GM12878 (cell line): ENCODE results near the gene SLC12A3. TPM values are rescaled to one million over a fixed set of nuclear protein-coding genes. Genes with fewer than 3 reads are reported as not detected.
A peak's percentile ranks its signal among the peaks of the same experiment; 100 is the strongest.

Experiments
- ATF7 ChIP-seq: fragments of 450-650 bp; IDR thresholded peaks from 2 replicates; pipeline ENCODE4 v1.6.1; 2016; ENCODE audit warnings: low read depth, mild to moderate bottlenecking
- CBX3 ChIP-seq: fragments of 200-600 bp; sonication (generic); IDR thresholded peaks from 2 replicates; pipeline ENCODE4 v1.6.1; 2016; ENCODE audit warnings: low read depth, borderline replicate concordance
- ETV6 ChIP-seq, 2 experiments: fragments of 450-650 bp in 1 of 2; IDR thresholded peaks in 1 of 2; conservative IDR thresholded peaks in 1 of 2; 2 replicates each; pipeline ENCODE4 v1.6.1; 2014; ENCODE audit warnings: antibody characterized with exemption in 1 of 2, borderline replicate concordance in 1 of 2, low read depth in 1 of 2, mild to moderate bottlenecking in 1 of 2, moderate library complexity in 1 of 2
- JUNB ChIP-seq: IDR thresholded peaks from 2 replicates; pipeline ENCODE4 v1.6.1; 2016; ENCODE audit warnings: antibody characterized with exemption, mild to moderate bottlenecking
- MYB ChIP-seq: fragments of 150-350 bp; IDR thresholded peaks from 2 replicates; pipeline ENCODE4 v1.6.1; 2014; ENCODE audit warnings: mild to moderate bottlenecking, low read depth, low read length, borderline replicate concordance
- NFYB ChIP-seq: IDR thresholded peaks from 2 replicates; pipeline ENCODE4 v1.6.1; 2011; ENCODE audit warnings: low read depth, mild to moderate bottlenecking, low read length, improper control_type of control experiment, moderate library complexity; ENCODE audit not compliant: insufficient read depth
- RAD21 ChIP-seq: IDR thresholded peaks from 2 replicates; pipeline ENCODE4 v1.6.1; 2011; ENCODE audit warnings: mild to moderate bottlenecking, low read depth, low read length, moderate library complexity; ENCODE audit not compliant: insufficient read depth
- RCOR1 ChIP-seq: conservative IDR thresholded peaks from 2 replicates; pipeline ENCODE4 v1.6.1; 2012; ENCODE audit warnings: low read depth, low read length, improper control_type of control experiment
- TARDBP ChIP-seq: IDR thresholded peaks from 2 replicates; pipeline ENCODE4 v1.6.1; 2016; ENCODE audit warnings: borderline replicate concordance
- YBX1 ChIP-seq: fragments of 450-650 bp; IDR thresholded peaks from 2 replicates; pipeline ENCODE4 v1.6.1; 2016; ENCODE audit warnings: antibody characterized with exemption
- ZBTB11 ChIP-seq: fragments of 450-650 bp; formaldehyde crosslinking; IDR thresholded peaks from 2 replicates; pipeline ENCODE4 v1.5.0; 2022; ENCODE audit warnings: mild to moderate bottlenecking, missing genetic modification characterization
- ZNF207 ChIP-seq: fragments of 450-650 bp; IDR thresholded peaks from 2 replicates; pipeline ENCODE4 v1.6.1; 2014; ENCODE audit warnings: antibody characterized with exemption, mild to moderate bottlenecking, borderline replicate concordance
- ZSCAN29 ChIP-seq: fragments of 450-650 bp; IDR thresholded peaks from 2 replicates; pipeline ENCODE4 v1.6.1; 2017; ENCODE audit warnings: mild to moderate bottlenecking, moderate library complexity
- ZZZ3 ChIP-seq: IDR thresholded peaks from 2 replicates; pipeline ENCODE4 v1.6.1; 2011; ENCODE audit warnings: low read depth; ENCODE audit not compliant: control insufficient read depth, insufficient read length
- polyA plus RNA-seq, 11 experiments: library from polyadenylated mRNA; depleted of rRNA in 4 of 11; unstranded in 6 of 11; stranded (reverse) in 5 of 11; fragments of >200 nt; fragmentation: Nextera tagmentation in 4 of 11; fragmentation: Illumina TruSeq in 1 of 11; extraction: Ambion mirVana in 4 of 11; extraction: Trizol in 1 of 11; gene quantifications; 1 replicate in 1 of 11; 2 replicates in 10 of 11; pipeline versions ENCODE4 v1.2.1 to v1.2.3, GENCODE V29; 2011 to 2016; ENCODE audit warnings: inconsistent platforms in 2 of 11, missing spikeins in 2 of 11, low read depth in 1 of 11
- total RNA-seq, 4 experiments: library from RNA; depleted of rRNA in 3 of 4; stranded (reverse); fragments of >200 nt in 3 of 4; fragmentation: Illumina TruSeq in 1 of 4; extraction: Trizol in 1 of 4; gene quantifications; 2 replicates each; pipeline versions ENCODE4 v1.2.1 to v1.2.3, GENCODE V29; 2013 to 2021
- TF ChIP-seq, protein P1 (sequence below): fragments of 450-650 bp; IDR thresholded peaks from 2 replicates; pipeline ENCODE4 v1.6.1; 2014; ENCODE audit warnings: mild to moderate bottlenecking
- TF ChIP-seq, protein P2 (sequence below): fragments of 450-650 bp; IDR thresholded peaks from 2 replicates; pipeline ENCODE4 v1.6.1; 2017; ENCODE audit warnings: borderline replicate concordance
- TF ChIP-seq, protein P3 (sequence below): IDR thresholded peaks from 2 replicates; pipeline ENCODE4 v1.6.1; 2011; ENCODE audit warnings: low read depth, low read length, improper control_type of control experiment, borderline replicate concordance
- TF ChIP-seq, protein P4 (sequence below): IDR thresholded peaks from 2 replicates; pipeline ENCODE4 v1.6.1; 2012; ENCODE audit warnings: improper control_type of control experiment, low read depth, low read length; ENCODE audit not compliant: insufficient replicate concordance

The SLC12A3 gene
- total and polyA plus RNA-seq, 10 of the 15 experiments (the other 5 are each of a cell fraction or from before 2014, with no cell fraction given): 0.05 to 6.3 (median 3.1) TPM

GRCh38 chr16:56898847-56899246, 33.8 kb downstream of the SLC12A3 start (continued):
- TF ChIP-seq, protein P1, sequence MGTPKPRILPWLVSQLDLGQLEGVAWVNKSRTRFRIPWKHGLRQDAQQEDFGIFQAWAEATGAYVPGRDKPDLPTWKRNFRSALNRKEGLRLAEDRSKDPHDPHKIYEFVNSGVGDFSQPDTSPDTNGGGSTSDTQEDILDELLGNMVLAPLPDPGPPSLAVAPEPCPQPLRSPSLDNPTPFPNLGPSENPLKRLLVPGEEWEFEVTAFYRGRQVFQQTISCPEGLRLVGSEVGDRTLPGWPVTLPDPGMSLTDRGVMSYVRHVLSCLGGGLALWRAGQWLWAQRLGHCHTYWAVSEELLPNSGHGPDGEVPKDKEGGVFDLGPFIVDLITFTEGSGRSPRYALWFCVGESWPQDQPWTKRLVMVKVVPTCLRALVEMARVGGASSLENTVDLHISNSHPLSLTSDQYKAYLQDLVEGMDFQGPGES: no peak
- TF ChIP-seq, protein P2, sequence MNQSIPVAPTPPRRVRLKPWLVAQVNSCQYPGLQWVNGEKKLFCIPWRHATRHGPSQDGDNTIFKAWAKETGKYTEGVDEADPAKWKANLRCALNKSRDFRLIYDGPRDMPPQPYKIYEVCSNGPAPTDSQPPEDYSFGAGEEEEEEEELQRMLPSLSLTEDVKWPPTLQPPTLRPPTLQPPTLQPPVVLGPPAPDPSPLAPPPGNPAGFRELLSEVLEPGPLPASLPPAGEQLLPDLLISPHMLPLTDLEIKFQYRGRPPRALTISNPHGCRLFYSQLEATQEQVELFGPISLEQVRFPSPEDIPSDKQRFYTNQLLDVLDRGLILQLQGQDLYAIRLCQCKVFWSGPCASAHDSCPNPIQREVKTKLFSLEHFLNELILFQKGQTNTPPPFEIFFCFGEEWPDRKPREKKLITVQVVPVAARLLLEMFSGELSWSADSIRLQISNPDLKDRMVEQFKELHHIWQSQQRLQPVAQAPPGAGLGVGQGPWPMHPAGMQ: no peak
- TF ChIP-seq NFYB (no peak), ZSCAN29 (peak; percentile 75; the same call in 1 of the 2 replicates), ZBTB11 (CRISPR knock-in tag) (no peak), RCOR1 (no peak), CBX3 (no peak), ZNF207 (no peak), JUNB (peak; percentile 78), ATF7 (peak; percentile 59), RAD21 (no peak), ZZZ3 (no peak), ETV6 (conservative IDR thresholded peaks at IDR 0.05 in 1 of 2, IDR thresholded peaks at IDR 0.05 in 1 of 2; ENCODE audit: borderline replicate concordance in 1 of 2, low read depth in 1 of 2) (peak in 1 of 2 experiments; percentile 96; a peak in 2 of 4 replicates), TARDBP (no peak; the same call in 1 of the 2 replicates), MYB (no peak), YBX1 (no peak)
- TF ChIP-seq, protein P3, sequence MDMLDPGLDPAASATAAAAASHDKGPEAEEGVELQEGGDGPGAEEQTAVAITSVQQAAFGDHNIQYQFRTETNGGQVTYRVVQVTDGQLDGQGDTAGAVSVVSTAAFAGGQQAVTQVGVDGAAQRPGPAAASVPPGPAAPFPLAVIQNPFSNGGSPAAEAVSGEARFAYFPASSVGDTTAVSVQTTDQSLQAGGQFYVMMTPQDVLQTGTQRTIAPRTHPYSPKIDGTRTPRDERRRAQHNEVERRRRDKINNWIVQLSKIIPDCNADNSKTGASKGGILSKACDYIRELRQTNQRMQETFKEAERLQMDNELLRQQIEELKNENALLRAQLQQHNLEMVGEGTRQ: no peak
- TF ChIP-seq, protein P4, sequence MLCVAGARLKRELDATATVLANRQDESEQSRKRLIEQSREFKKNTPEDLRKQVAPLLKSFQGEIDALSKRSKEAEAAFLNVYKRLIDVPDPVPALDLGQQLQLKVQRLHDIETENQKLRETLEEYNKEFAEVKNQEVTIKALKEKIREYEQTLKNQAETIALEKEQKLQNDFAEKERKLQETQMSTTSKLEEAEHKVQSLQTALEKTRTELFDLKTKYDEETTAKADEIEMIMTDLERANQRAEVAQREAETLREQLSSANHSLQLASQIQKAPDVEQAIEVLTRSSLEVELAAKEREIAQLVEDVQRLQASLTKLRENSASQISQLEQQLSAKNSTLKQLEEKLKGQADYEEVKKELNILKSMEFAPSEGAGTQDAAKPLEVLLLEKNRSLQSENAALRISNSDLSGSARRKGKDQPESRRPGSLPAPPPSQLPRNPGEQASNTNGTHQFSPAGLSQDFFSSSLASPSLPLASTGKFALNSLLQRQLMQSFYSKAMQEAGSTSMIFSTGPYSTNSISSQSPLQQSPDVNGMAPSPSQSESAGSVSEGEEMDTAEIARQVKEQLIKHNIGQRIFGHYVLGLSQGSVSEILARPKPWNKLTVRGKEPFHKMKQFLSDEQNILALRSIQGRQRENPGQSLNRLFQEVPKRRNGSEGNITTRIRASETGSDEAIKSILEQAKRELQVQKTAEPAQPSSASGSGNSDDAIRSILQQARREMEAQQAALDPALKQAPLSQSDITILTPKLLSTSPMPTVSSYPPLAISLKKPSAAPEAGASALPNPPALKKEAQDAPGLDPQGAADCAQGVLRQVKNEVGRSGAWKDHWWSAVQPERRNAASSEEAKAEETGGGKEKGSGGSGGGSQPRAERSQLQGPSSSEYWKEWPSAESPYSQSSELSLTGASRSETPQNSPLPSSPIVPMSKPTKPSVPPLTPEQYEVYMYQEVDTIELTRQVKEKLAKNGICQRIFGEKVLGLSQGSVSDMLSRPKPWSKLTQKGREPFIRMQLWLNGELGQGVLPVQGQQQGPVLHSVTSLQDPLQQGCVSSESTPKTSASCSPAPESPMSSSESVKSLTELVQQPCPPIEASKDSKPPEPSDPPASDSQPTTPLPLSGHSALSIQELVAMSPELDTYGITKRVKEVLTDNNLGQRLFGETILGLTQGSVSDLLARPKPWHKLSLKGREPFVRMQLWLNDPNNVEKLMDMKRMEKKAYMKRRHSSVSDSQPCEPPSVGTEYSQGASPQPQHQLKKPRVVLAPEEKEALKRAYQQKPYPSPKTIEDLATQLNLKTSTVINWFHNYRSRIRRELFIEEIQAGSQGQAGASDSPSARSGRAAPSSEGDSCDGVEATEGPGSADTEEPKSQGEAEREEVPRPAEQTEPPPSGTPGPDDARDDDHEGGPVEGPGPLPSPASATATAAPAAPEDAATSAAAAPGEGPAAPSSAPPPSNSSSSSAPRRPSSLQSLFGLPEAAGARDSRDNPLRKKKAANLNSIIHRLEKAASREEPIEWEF: no peak
